WTC11 (cell line): ENCODE measurements around the gene HDLBP. TPM values are rescaled to one million over a fixed set of nuclear protein-coding genes. Genes with fewer than 3 reads are reported as not detected.

Experiments
- ATAC-seq: fragments of 200-7000 bp; cut with Tn5 transposase; 2 replicates; pipeline ENCODE4 v1.10.0; 2021; ENCODE audit warnings: mild to moderate bottlenecking, moderate library complexity
- CTCF ChIA-PET: fragments of 300-600 bp; sonication (Branson Sonifier 250); formaldehyde crosslinking; loops from one replicate; lab custom pipeline; 2021; ENCODE audit warnings: antibody characterized with exemption; lab: Charles Lee
- POLR2A ChIA-PET: fragments of 350-600 bp; sonication (Branson Sonifier 250); formaldehyde crosslinking; loops from one replicate; lab custom pipeline; 2021; ENCODE audit warnings: antibody characterized with exemption; lab: Charles Lee
- DNase-seq: peaks from one replicate; pipeline ENCODE4 v3.0.0; 2021; ENCODE audit warnings: low spot score
- H3K27ac Mint-ChIP-seq: 2 replicates; pipeline ENCODE4 v1.8.0; 2021; ENCODE audit warnings: mixed read lengths
- H3K27me3 Mint-ChIP-seq: 2 replicates; pipeline ENCODE4 v1.8.0; 2021; ENCODE audit warnings: low read depth, mild to moderate bottlenecking, moderate library complexity, mixed read lengths
- H3K36me3 Mint-ChIP-seq: 2 replicates; pipeline ENCODE4 v1.8.0; 2021; ENCODE audit warnings: mixed read lengths
- H3K4me1 Mint-ChIP-seq: 2 replicates; pipeline ENCODE4 v1.8.0; 2022; ENCODE audit warnings: mixed read lengths
- H3K4me3 Mint-ChIP-seq: 2 replicates; pipeline ENCODE4 v1.8.0; 2021; ENCODE audit warnings: mild to moderate bottlenecking, moderate library complexity, mixed read lengths
- H3K9me3 Mint-ChIP-seq: 2 replicates; pipeline ENCODE4 v1.8.0; 2021; ENCODE audit warnings: mixed read lengths
- ESRRA ChIP-seq: sonication (generic); formaldehyde crosslinking; IDR thresholded peaks from 2 replicates; pipeline ENCODE4 v1.8.1; 2022; ENCODE audit warnings: mild to moderate bottlenecking, missing genetic modification reagents, borderline replicate concordance
- JUN ChIP-seq: sonication (generic); formaldehyde crosslinking; IDR thresholded peaks from 2 replicates; pipeline ENCODE4 v1.8.0; 2023; ENCODE audit warnings: mild to moderate bottlenecking, missing genetic modification reagents
- MYBL2 ChIP-seq: sonication (generic); formaldehyde crosslinking; IDR thresholded peaks from 2 replicates; pipeline ENCODE4 v1.8.1; 2023; ENCODE audit warnings: mild to moderate bottlenecking, moderate library complexity, missing genetic modification reagents
- PRDM15 ChIP-seq: sonication (generic); formaldehyde crosslinking; IDR thresholded peaks from 2 replicates; pipeline ENCODE4 v1.8.0; 2022; ENCODE audit warnings: missing genetic modification reagents
- TEAD4 ChIP-seq: sonication (generic); formaldehyde crosslinking; IDR thresholded peaks from 2 replicates; pipeline ENCODE4 v1.8.0; 2022; ENCODE audit warnings: mild to moderate bottlenecking, missing genetic modification reagents
- ZBTB21 ChIP-seq: sonication (generic); formaldehyde crosslinking; IDR thresholded peaks from 2 replicates; pipeline ENCODE4 v1.8.1; 2023; ENCODE audit warnings: mild to moderate bottlenecking, missing genetic modification reagents, borderline replicate concordance
- ZNF416 ChIP-seq: fragments of 250-450 bp; sonication (Bioruptor Pico); IDR thresholded peaks from 2 replicates; pipeline ENCODE4 v1.9.0; 2021; ENCODE audit warnings: mild to moderate bottlenecking, inconsistent platforms
- ZSCAN18 ChIP-seq: fragments of 250-450 bp; sonication (Bioruptor Pico); IDR thresholded peaks from 2 replicates; pipeline ENCODE4 v2.1.2; 2022; ENCODE audit warnings: mild to moderate bottlenecking, moderate library complexity
- total RNA-seq: library from RNA; stranded (reverse); gene quantifications from 3 replicates; pipeline ENCODE4 v1.2.3, GENCODE V29; 2021
- TF ChIP-seq, protein P1 (sequence below): sonication (generic); formaldehyde crosslinking; IDR thresholded peaks from 2 replicates; pipeline ENCODE4 v1.8.1; 2023; ENCODE audit warnings: mild to moderate bottlenecking, missing genetic modification reagents, borderline replicate concordance
- TF ChIP-seq, protein P2 (sequence below): fragments of 250-450 bp; sonication (Bioruptor Pico); IDR thresholded peaks from 2 replicates; pipeline ENCODE4 v1.8.0; 2021; ENCODE audit warnings: mild to moderate bottlenecking
- TF ChIP-seq, protein P3 (sequence below): sonication (generic); formaldehyde crosslinking; IDR thresholded peaks from 2 replicates; pipeline ENCODE4 v1.8.0; 2022; ENCODE audit warnings: mild to moderate bottlenecking, missing genetic modification reagents
- TF ChIP-seq, protein P4 (sequence below): sonication (generic); formaldehyde crosslinking; IDR thresholded peaks from 2 replicates; pipeline ENCODE4 v1.8.1; 2023; ENCODE audit warnings: mild to moderate bottlenecking, missing genetic modification reagents
- TF ChIP-seq, protein P5 (sequence below): sonication (generic); formaldehyde crosslinking; IDR thresholded peaks from 2 replicates; pipeline ENCODE4 v1.8.1; 2022; ENCODE audit warnings: mild to moderate bottlenecking, missing genetic modification reagents, moderate library complexity, borderline replicate concordance

HDLBP gene
- total RNA-seq, 1 experiment from 2014 or later = 368 TPM

DNA sequence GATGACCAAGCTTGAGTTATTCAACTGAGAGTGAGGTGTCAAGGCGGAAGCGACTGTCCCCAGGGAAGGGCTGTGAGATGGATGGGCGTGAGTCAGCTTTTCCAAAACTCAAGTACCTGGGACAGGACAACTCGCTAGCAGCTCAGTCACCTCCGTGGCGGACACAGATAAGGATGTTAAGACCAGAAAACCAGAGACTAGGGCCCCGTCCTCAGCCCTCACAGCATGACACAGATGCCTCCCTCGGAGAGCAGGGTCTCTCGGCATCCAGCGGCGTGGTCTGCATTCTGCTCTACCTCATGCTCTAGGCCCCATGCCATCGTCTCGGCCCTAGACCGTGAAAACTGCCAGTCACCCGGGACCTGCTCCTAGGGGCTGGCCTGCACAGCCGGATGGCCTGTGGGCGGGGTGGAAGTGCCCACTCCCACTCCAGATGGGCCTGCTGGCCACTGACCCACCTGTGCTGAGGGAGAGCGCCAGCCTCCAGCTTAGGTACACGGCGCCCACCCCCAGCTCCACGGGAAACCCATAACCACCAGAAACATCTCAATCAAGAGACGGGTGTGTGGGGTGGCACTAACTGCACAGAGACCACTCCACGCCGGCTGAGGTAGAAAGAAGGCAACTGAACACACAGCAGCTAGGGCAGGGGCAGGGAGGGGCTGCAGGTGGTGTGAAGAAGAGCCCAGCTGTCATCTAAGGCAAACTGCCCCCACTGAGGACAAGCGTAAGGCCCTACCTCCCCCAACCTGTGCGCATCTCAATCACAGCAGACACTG, 87.2 kb downstream of the HDLBP start:
- Mint-ChIP-seq H3K27me3 (no peaks in the 10 kb centered on the region), H3K4me3 (no peak overlapping the region)

More for the DNA sequence above, 87.2 kb downstream of the HDLBP start:
- ChIA-PET POLR2A (no interaction called here), CTCF (interaction anchor here (1.1 kb wide), 2 partner anchors 48 to 150 kb away, joined by 4 to 5 read pairs; no protein-coding TSS in a partner anchor)
- Mint-ChIP-seq H3K9me3 (no peaks in the 10 kb centered on the region), H3K4me1 (no peaks in the 10 kb centered on the region), H3K36me3 (peaks cover 39% of the 10 kb centered on the region), H3K27ac (peak overlapping the region; percentile 81)
- ATAC-seq (no peak), DNase-seq (no peak)
- TF ChIP-seq ZBTB21 (CRISPR knock-in tag) (no peak), JUN (CRISPR knock-in tag) (no peak), MYBL2 (no peak), ZSCAN18 (CRISPR knock-in tag) (no peak), TEAD4 (CRISPR knock-in tag) (no peak), ESRRA (no peak), PRDM15 (CRISPR knock-in tag) (no peak), ZNF416 (CRISPR knock-in tag) (no peak)
- TF ChIP-seq, protein P1, sequence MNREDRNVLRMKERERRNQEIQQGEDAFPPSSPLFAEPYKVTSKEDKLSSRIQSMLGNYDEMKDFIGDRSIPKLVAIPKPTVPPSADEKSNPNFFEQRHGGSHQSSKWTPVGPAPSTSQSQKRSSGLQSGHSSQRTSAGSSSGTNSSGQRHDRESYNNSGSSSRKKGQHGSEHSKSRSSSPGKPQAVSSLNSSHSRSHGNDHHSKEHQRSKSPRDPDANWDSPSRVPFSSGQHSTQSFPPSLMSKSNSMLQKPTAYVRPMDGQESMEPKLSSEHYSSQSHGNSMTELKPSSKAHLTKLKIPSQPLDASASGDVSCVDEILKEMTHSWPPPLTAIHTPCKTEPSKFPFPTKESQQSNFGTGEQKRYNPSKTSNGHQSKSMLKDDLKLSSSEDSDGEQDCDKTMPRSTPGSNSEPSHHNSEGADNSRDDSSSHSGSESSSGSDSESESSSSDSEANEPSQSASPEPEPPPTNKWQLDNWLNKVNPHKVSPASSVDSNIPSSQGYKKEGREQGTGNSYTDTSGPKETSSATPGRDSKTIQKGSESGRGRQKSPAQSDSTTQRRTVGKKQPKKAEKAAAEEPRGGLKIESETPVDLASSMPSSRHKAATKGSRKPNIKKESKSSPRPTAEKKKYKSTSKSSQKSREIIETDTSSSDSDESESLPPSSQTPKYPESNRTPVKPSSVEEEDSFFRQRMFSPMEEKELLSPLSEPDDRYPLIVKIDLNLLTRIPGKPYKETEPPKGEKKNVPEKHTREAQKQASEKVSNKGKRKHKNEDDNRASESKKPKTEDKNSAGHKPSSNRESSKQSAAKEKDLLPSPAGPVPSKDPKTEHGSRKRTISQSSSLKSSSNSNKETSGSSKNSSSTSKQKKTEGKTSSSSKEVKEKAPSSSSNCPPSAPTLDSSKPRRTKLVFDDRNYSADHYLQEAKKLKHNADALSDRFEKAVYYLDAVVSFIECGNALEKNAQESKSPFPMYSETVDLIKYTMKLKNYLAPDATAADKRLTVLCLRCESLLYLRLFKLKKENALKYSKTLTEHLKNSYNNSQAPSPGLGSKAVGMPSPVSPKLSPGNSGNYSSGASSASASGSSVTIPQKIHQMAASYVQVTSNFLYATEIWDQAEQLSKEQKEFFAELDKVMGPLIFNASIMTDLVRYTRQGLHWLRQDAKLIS = no peak
- TF ChIP-seq, protein P2, sequence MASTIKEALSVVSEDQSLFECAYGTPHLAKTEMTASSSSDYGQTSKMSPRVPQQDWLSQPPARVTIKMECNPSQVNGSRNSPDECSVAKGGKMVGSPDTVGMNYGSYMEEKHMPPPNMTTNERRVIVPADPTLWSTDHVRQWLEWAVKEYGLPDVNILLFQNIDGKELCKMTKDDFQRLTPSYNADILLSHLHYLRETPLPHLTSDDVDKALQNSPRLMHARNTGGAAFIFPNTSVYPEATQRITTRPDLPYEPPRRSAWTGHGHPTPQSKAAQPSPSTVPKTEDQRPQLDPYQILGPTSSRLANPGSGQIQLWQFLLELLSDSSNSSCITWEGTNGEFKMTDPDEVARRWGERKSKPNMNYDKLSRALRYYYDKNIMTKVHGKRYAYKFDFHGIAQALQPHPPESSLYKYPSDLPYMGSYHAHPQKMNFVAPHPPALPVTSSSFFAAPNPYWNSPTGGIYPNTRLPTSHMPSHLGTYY (CRISPR knock-in tag) = no peak
- TF ChIP-seq, protein P3, sequence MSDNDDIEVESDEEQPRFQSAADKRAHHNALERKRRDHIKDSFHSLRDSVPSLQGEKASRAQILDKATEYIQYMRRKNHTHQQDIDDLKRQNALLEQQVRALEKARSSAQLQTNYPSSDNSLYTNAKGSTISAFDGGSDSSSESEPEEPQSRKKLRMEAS (CRISPR knock-in tag) = no peak
- TF ChIP-seq, protein P4, sequence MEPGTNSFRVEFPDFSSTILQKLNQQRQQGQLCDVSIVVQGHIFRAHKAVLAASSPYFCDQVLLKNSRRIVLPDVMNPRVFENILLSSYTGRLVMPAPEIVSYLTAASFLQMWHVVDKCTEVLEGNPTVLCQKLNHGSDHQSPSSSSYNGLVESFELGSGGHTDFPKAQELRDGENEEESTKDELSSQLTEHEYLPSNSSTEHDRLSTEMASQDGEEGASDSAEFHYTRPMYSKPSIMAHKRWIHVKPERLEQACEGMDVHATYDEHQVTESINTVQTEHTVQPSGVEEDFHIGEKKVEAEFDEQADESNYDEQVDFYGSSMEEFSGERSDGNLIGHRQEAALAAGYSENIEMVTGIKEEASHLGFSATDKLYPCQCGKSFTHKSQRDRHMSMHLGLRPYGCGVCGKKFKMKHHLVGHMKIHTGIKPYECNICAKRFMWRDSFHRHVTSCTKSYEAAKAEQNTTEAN (CRISPR knock-in tag) = no peak
- TF ChIP-seq, protein P5, sequence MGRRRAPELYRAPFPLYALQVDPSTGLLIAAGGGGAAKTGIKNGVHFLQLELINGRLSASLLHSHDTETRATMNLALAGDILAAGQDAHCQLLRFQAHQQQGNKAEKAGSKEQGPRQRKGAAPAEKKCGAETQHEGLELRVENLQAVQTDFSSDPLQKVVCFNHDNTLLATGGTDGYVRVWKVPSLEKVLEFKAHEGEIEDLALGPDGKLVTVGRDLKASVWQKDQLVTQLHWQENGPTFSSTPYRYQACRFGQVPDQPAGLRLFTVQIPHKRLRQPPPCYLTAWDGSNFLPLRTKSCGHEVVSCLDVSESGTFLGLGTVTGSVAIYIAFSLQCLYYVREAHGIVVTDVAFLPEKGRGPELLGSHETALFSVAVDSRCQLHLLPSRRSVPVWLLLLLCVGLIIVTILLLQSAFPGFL = no peak
